ENCODE data around the gene COMMD1.

The COMMD1 gene

GRCh38 chr2:61937098-61937497, 31.6 kb downstream of the COMMD1 start:
- Histone ChIP-seq H3K27me3 (replicated peaks; ENCODE audit: insufficient read depth, low read length) (no peaks in the 10 kb centered on the region), H3K36me3 (replicated peaks; ENCODE audit: insufficient read depth, low read length) (no peaks in the 10 kb centered on the region), H3K79me2 (ENCODE audit: low read length) (no peaks in the 10 kb centered on the region), H3K9ac (ENCODE audit: low read length) (no peak overlapping the region), H2AFZ (ENCODE audit: low read length) (no peak overlapping the region), H3K4me1 (ENCODE audit: low read length) (no peaks in the 10 kb centered on the region), H3K4me3 (ENCODE audit: low read length) (no peak overlapping the region), H3K9me3 (replicated peaks; ENCODE audit: insufficient read depth, low read length) (no peaks in the 10 kb centered on the region), H4K20me1 (ENCODE audit: insufficient read depth, low read length) (no peaks in the 10 kb centered on the region), H3F3A (ENCODE audit: insufficient read depth, low read length) (no peaks in the 10 kb centered on the region), H3K27ac (ENCODE audit: low read length) (no peak overlapping the region), H3K4me2 (ENCODE audit: low read depth, low read length) (no peak overlapping the region), H3K9me2 (replicated peaks; ENCODE audit: insufficient read depth, low read length) (no peaks in the 10 kb centered on the region)
- no peak for DNase-seq
- no peak for TF ChIP-seq EZH2phosphoT487 (IDR thresholded peaks at IDR 0.05; ENCODE audit: low read length)
- TF ChIP-seq CTCF (IDR thresholded peaks at IDR 0.05; ENCODE audit: low read length) = no peak
- no peak for TF ChIP-seq EZH2 (optimal IDR thresholded peaks at IDR 0.05; ENCODE audit: low read depth, low read length)

GRCh38 chr2:61937886-61938285, 32.4 kb downstream of the COMMD1 start:
- no peak overlapping the region for H3K9ac ChIP-seq (ENCODE audit: low read length)
- no peak overlapping the region for H3K4me3 ChIP-seq (ENCODE audit: low read length)
- H2AFZ ChIP-seq (ENCODE audit: low read length) = no peak overlapping the region
- H3K9me2 ChIP-seq (replicated peaks; ENCODE audit: insufficient read depth, low read length) = no peaks in the 10 kb centered on the region
- TF ChIP-seq CTCF (IDR thresholded peaks at IDR 0.05; ENCODE audit: low read length) = no peak
- no peak for TF ChIP-seq EZH2 (optimal IDR thresholded peaks at IDR 0.05; ENCODE audit: low read depth, low read length)
- no peak for TF ChIP-seq EZH2phosphoT487 (IDR thresholded peaks at IDR 0.05; ENCODE audit: low read length)
- no peaks in the 10 kb centered on the region for H3F3A ChIP-seq (ENCODE audit: insufficient read depth, low read length)
- no peak overlapping the region for H3K27ac ChIP-seq (ENCODE audit: low read length)
- H3K4me2 ChIP-seq (ENCODE audit: low read depth, low read length) = no peak overlapping the region
- H3K79me2 ChIP-seq (ENCODE audit: low read length) = no peaks in the 10 kb centered on the region
- no peak for DNase-seq
- no peaks in the 10 kb centered on the region for H3K4me1 ChIP-seq (ENCODE audit: low read length)
- H3K9me3 ChIP-seq (replicated peaks; ENCODE audit: insufficient read depth, low read length) = no peaks in the 10 kb centered on the region
- no peaks in the 10 kb centered on the region for H3K36me3 ChIP-seq (replicated peaks; ENCODE audit: insufficient read depth, low read length)
- no peaks in the 10 kb centered on the region for H4K20me1 ChIP-seq (ENCODE audit: insufficient read depth, low read length)
- no peaks in the 10 kb centered on the region for H3K27me3 ChIP-seq (replicated peaks; ENCODE audit: insufficient read depth, low read length)

- Histone ChIP-seq H3K4me3 (ENCODE audit: low read length) (no peak overlapping the region), H2AFZ (ENCODE audit: low read length) (no peak overlapping the region), H3K79me2 (ENCODE audit: low read length) (no peaks in the 10 kb centered on the region), H3K4me2 (ENCODE audit: low read depth, low read length) (no peak overlapping the region), H3K9ac (ENCODE audit: low read length) (no peak overlapping the region), H3F3A (ENCODE audit: insufficient read depth, low read length) (no peaks in the 10 kb centered on the region), H3K9me2 (replicated peaks; ENCODE audit: insufficient read depth, low read length) (no peaks in the 10 kb centered on the region), H3K36me3 (replicated peaks; ENCODE audit: insufficient read depth, low read length) (no peaks in the 10 kb centered on the region), H3K27ac (ENCODE audit: low read length) (no peak overlapping the region), H4K20me1 (ENCODE audit: insufficient read depth, low read length) (no peaks in the 10 kb centered on the region), H3K9me3 (replicated peaks; ENCODE audit: insufficient read depth, low read length) (no peaks in the 10 kb centered on the region), H3K4me1 (ENCODE audit: low read length) (no peaks in the 10 kb centered on the region), H3K27me3 (replicated peaks; ENCODE audit: insufficient read depth, low read length) (no peaks in the 10 kb centered on the region)
- no peak for DNase-seq
- TF ChIP-seq EZH2phosphoT487 (IDR thresholded peaks at IDR 0.05; ENCODE audit: low read length) = no peak
- TF ChIP-seq CTCF (IDR thresholded peaks at IDR 0.05; ENCODE audit: low read length) = no peak
- TF ChIP-seq EZH2 (optimal IDR thresholded peaks at IDR 0.05; ENCODE audit: low read depth, low read length) = no peak
Observed at GRCh38 chr2:61938511-61938910, 33.0 kb downstream of the COMMD1 start.
